ENCODE results near the gene PILRA. TPM values are rescaled to one million over a fixed set of nuclear protein-coding genes. Genes with fewer than 3 reads are reported as not detected.

The PILRA gene
- total and polyA plus RNA-seq, 2 donors (not counting 1 experiment from before 2014, with no cell fraction given), result 10.3 to 23.0 TPM

GRCh38 chr7:100423315-100423714, 50.0 kb downstream of the PILRA start:
- CTCF ChIA-PET, result interaction anchor here (0.6 to 1.1 kb wide), 2 partner anchors 228 to 291 kb away, joined by 3 read pairs; no protein-coding TSS in a partner anchor
- Mint-ChIP-seq H3K27me3 (no peaks in the 10 kb centered on the region), H3K4me3 (no peak overlapping the region)

DNA sequence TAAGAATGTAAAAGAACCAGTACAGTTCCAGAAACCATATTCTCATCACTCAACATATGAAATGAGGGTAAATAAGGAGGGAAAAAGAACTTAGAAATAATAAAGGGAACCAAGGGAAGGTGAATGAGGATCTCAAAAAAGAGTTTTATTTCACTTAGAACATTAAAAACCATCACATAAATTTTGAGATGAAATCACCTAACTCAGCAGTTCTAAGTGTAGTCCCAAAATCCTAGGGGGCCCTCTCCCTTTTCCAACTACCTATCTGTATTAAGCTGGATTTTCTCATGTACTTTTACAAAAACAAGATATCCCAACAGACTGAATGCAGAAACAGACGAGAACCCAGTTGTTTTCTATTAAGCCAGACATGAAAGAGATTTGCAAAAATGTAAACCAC, 52.1 kb downstream of the PILRA start:
- Histone ChIP-seq H3K27ac (ENCODE audit: low read length in 2 of 2) (no peak overlapping the region), H3K27me3 (replicated peaks in 1 of 4; ENCODE audit: control extremely low read depth in 1 of 4, control insufficient read depth in 3 of 4, insufficient read depth in 4 of 4, low read length in 3 of 4) (no peaks in the 10 kb centered on the region), H3K36me3 (replicated peaks in 1 of 2; ENCODE audit: control extremely low read depth in 1 of 2, control insufficient read depth in 1 of 2, extremely low read depth in 1 of 2, insufficient read depth in 2 of 2, low read length in 1 of 2) (peaks cover 1 to 3% of the 10 kb centered on the region in 2 experiments), H3K4me1 (ENCODE audit: control insufficient read depth in 2 of 2, insufficient read depth in 2 of 2, low read length in 2 of 2) (peaks cover 5 to 7% of the 10 kb centered on the region in 2 donors), H3K4me2 (replicated peaks; ENCODE audit: low read depth, low read length, poor library complexity, severe bottlenecking) (no peak overlapping the region), H3K9me3 (ENCODE audit: control extremely low read depth in 1 of 3, control insufficient read depth in 2 of 3, insufficient read depth in 1 of 3, low read length in 2 of 3) (peaks cover 0 to 7% (median 0%) of the 10 kb centered on the region in 3 donors), H3K79me2 (ENCODE audit: control insufficient read depth, insufficient read depth, low read length) (no peaks in the 10 kb centered on the region), H4K20me1 (ENCODE audit: control insufficient read depth, insufficient read depth, low read length, poor library complexity, severe bottlenecking) (peaks cover under 1% of the 10 kb centered on the region), H3K9ac (ENCODE audit: low read length) (no peak overlapping the region), H3K4me3 (ENCODE audit: control extremely low read depth in 1 of 5, extremely low read depth in 1 of 5, insufficient read depth in 1 of 5, low read depth in 2 of 5, low read length in 4 of 5) (no peak overlapping the region), H2AFZ (ENCODE audit: insufficient read depth, low read depth, low read length, poor library complexity, severe bottlenecking) (no peak overlapping the region)
- DNase-seq, result no peak
- no peak for ATAC-seq (ENCODE audit: low read depth)
- ChIA-PET CTCF (interaction anchor here (0.5 to 1.6 kb wide), 3 partner anchors 18 to 354 kb away, joined by 3 to 5 read pairs (median 3); no protein-coding TSS in a partner anchor), POLR2A (no interaction called here)
- Mint-ChIP-seq H3K9me3 (ENCODE audit: insufficient read depth) (no peaks in the 10 kb centered on the region), H3K4me1 (peaks cover 9% of the 10 kb centered on the region), H3K27me3 (no peaks in the 10 kb centered on the region), H3K4me3 (no peak overlapping the region), H3K27ac (no peak overlapping the region)
- no CpG with 5 or more reads among the region's 1 CpG for WGBS (ENCODE audit: insufficient coverage)
- intact Hi-C loops (cut with micrococcal nuclease), result no loop called here
- no peak for TF ChIP-seq EZH2 (IDR thresholded peaks at IDR 0.05; ENCODE audit: borderline replicate concordance, insufficient read depth, low read depth, low read length, poor library complexity, severe bottlenecking)
- TF ChIP-seq CTCF (IDR thresholded peaks at IDR 0.05), result no peak

More at GRCh38 chr7:100423315-100423714, 50.0 kb downstream of the PILRA start:
- H2AFZ ChIP-seq (ENCODE audit: insufficient read depth, low read depth, low read length, poor library complexity, severe bottlenecking), result no peak overlapping the region
- no peak overlapping the region for H3K4me2 ChIP-seq (replicated peaks; ENCODE audit: low read depth, low read length, poor library complexity, severe bottlenecking)
- no peak overlapping the region for H3K27ac ChIP-seq (ENCODE audit: low read length in 2 of 2)
- no peaks in the 10 kb centered on the region for H4K20me1 ChIP-seq (ENCODE audit: control insufficient read depth, insufficient read depth, low read length, poor library complexity, severe bottlenecking)
- H3K4me1 Mint-ChIP-seq, result peaks cover 6% of the 10 kb centered on the region
- no peak overlapping the region for H3K9ac ChIP-seq (ENCODE audit: low read length)
- TF ChIP-seq EZH2 (IDR thresholded peaks at IDR 0.05; ENCODE audit: borderline replicate concordance, insufficient read depth, low read depth, low read length, poor library complexity, severe bottlenecking), result no peak
- no peak for TF ChIP-seq CTCF (IDR thresholded peaks at IDR 0.05)
- POLR2A ChIA-PET, result no interaction called here
- no peaks in the 10 kb centered on the region for H3K79me2 ChIP-seq (ENCODE audit: control insufficient read depth, insufficient read depth, low read length)
- peaks cover 1 to 3% of the 10 kb centered on the region in 2 experiments for H3K36me3 ChIP-seq (replicated peaks in 1 of 2; ENCODE audit: control extremely low read depth in 1 of 2, control insufficient read depth in 1 of 2, extremely low read depth in 1 of 2, insufficient read depth in 2 of 2, low read length in 1 of 2)
- WGBS (ENCODE audit: insufficient coverage), result no CpG with 5 or more reads among the region's 6 CpGs
- no peak for ATAC-seq (ENCODE audit: low read depth)
- H3K27ac Mint-ChIP-seq, result no peak overlapping the region
- H3K9me3 Mint-ChIP-seq (ENCODE audit: insufficient read depth), result no peaks in the 10 kb centered on the region
- intact Hi-C loops (cut with micrococcal nuclease), result no loop called here
- peaks cover 0 to 7% (median 0%) of the 10 kb centered on the region in 3 donors for H3K9me3 ChIP-seq (ENCODE audit: control extremely low read depth in 1 of 3, control insufficient read depth in 2 of 3, insufficient read depth in 1 of 3, low read length in 2 of 3)
- H3K4me1 ChIP-seq (ENCODE audit: control insufficient read depth in 2 of 2, insufficient read depth in 2 of 2, low read length in 2 of 2), result peaks cover 5 to 7% of the 10 kb centered on the region in 2 donors
- H3K27me3 ChIP-seq (replicated peaks in 1 of 4; ENCODE audit: control extremely low read depth in 1 of 4, control insufficient read depth in 3 of 4, insufficient read depth in 4 of 4, low read length in 3 of 4), result no peaks in the 10 kb centered on the region
- DNase-seq, result no peak
- H3K4me3 ChIP-seq (ENCODE audit: control extremely low read depth in 1 of 5, extremely low read depth in 1 of 5, insufficient read depth in 1 of 5, low read depth in 2 of 5, low read length in 4 of 5), result no peak overlapping the region

All from B cell (primary cell).